A673 (cell line): ENCODE results near the gene GAS6. TPM values are rescaled to one million over a fixed set of nuclear protein-coding genes. Genes with fewer than 3 reads are reported as not detected.
"Not testable (repeated sequence)": the region's sequence is repeated elsewhere in the genome, so short reads cannot be mapped to it uniquely, and the experiment has no call there.

ENCODE experiments used
- Bru-seq: library from RNA; stranded (reverse); fragments of 400-500 nt; gene quantifications from one replicate; lab custom pipeline; 2021; lab: Mats Ljungman, UMichigan
- BruChase-seq, 2 experiments: library from RNA; stranded (reverse); fragments of 400-500 nt; gene quantifications; one replicate each; lab custom pipeline; 2021; lab: Mats Ljungman, UMichigan
- BruUV-seq: library from RNA; stranded (reverse); fragments of 400-500 nt; replicated peaks from 2 replicates; lab custom pipeline; 2021; lab: Mats Ljungman, UMichigan
- CTCF ChIA-PET: fragments of 300-600 bp; sonication (Branson Sonifier 250); formaldehyde crosslinking; loops from one replicate; lab custom pipeline; 2022; ENCODE audit warnings: antibody characterized with exemption; lab: Charles Lee
- POLR2A ChIA-PET: fragments of 300-600 bp; sonication (Branson Sonifier 250); formaldehyde crosslinking; loops from one replicate; lab custom pipeline; 2022; ENCODE audit warnings: antibody characterized with exemption; ENCODE audit not compliant: low non-redundant PET; lab: Charles Lee
- DNase-seq: peaks from one replicate; pipeline ENCODE4 v3.0.0-alpha.2; 2015; ENCODE audit warnings: low spot score
- H3K27ac ChIP-seq: fragments of 200-600 bp; sonication (generic); 2 replicates; pipeline ENCODE4 v1.5.1; 2016; ENCODE audit warnings: mixed run types, low read depth, mild to moderate bottlenecking, mixed read lengths, antibody characterized with exemption, low read length; ENCODE audit not compliant: poor library complexity, severe bottlenecking
- H3K27me3 ChIP-seq: fragments of 200-600 bp; sonication (generic); replicated peaks from 2 replicates; pipeline ENCODE4 v1.6.1; 2017; ENCODE audit warnings: mixed run types, low read depth, mild to moderate bottlenecking, mixed read lengths, antibody characterized with exemption, low read length; ENCODE audit not compliant: insufficient read depth, poor library complexity
- H3K36me3 ChIP-seq: fragments of 200-600 bp; sonication (generic); 2 replicates; pipeline ENCODE4 v1.6.1; 2016; ENCODE audit warnings: mixed run types, mild to moderate bottlenecking, mixed read lengths, antibody characterized with exemption, low read length; ENCODE audit not compliant: insufficient read depth, poor library complexity, severe bottlenecking
- H3K4me1 ChIP-seq: fragments of 200-600 bp; sonication (generic); 2 replicates; pipeline ENCODE4 v1.6.1; 2017; ENCODE audit warnings: mixed run types, mild to moderate bottlenecking, mixed read lengths, antibody characterized with exemption, low read length; ENCODE audit not compliant: insufficient read depth, poor library complexity, severe bottlenecking
- H3K4me3 ChIP-seq: fragments of 200-600 bp; sonication (generic); 2 replicates; pipeline ENCODE4 v1.5.1; 2016; ENCODE audit warnings: low read depth, mixed run types, mild to moderate bottlenecking, mixed read lengths, low read length; ENCODE audit not compliant: poor library complexity, severe bottlenecking
- H3K9me3 ChIP-seq: fragments of 200-600 bp; sonication (generic); 2 replicates; pipeline ENCODE4 v1.6.1; 2016; ENCODE audit warnings: mixed run types, low read depth, mild to moderate bottlenecking, mixed read lengths, antibody characterized with exemption, low read length; ENCODE audit not compliant: poor library complexity, severe bottlenecking
- EZH2 ChIP-seq: fragments of 200-600 bp; sonication (generic); IDR thresholded peaks from 2 replicates; pipeline ENCODE4 v1.6.1; 2017; ENCODE audit warnings: borderline replicate concordance, low read depth, mild to moderate bottlenecking, mixed read lengths, antibody characterized with exemption, low read length; ENCODE audit not compliant: poor library complexity, severe bottlenecking
- intact Hi-C: fragments of 100-400 bp; cut with micrococcal nuclease; formaldehyde crosslinking; loops from one replicate; pipeline ENCODE4 v1.10.0; 2022; ENCODE audit not compliant: unreplicated experiment
- long read RNA-seq: library from polyadenylated mRNA; stranded (forward); transcript quantifications from one replicate; pipeline ENCODE4 v2.0.0, GENCODE V29; 2022
- total RNA-seq: library from RNA; stranded (reverse); gene quantifications from 2 replicates; pipeline ENCODE4 v1.2.3, GENCODE V29; 2021
- TF ChIP-seq, protein P1 (sequence below): fragments of 300-800, 200-600 bp; sonication (generic); conservative IDR thresholded peaks from 2 replicates; pipeline ENCODE4 v1.5.1; 2017; ENCODE audit warnings: low read depth, mild to moderate bottlenecking, antibody characterized with exemption, low read length, moderate library complexity, mixed read lengths

Gene GAS6
- total RNA-seq (0.67 and 0.79 TPM in 2 replicates), Bru-seq, nascent RNA (percentile 16 among the genes with signal in this experiment), BruChase-seq, experiment 1, labeled RNA remaining after a 2-hour chase (percentile 23 among the genes with signal in this experiment), BruChase-seq, experiment 2, labeled RNA remaining after a 6-hour chase (percentile 20 among the genes with signal in this experiment)
- long read RNA-seq, partial matches to known transcripts = 1 of 5 reads
- long read RNA-seq, other reads (novel, unspliced or antisense) = 0 of 5 reads

DNA sequence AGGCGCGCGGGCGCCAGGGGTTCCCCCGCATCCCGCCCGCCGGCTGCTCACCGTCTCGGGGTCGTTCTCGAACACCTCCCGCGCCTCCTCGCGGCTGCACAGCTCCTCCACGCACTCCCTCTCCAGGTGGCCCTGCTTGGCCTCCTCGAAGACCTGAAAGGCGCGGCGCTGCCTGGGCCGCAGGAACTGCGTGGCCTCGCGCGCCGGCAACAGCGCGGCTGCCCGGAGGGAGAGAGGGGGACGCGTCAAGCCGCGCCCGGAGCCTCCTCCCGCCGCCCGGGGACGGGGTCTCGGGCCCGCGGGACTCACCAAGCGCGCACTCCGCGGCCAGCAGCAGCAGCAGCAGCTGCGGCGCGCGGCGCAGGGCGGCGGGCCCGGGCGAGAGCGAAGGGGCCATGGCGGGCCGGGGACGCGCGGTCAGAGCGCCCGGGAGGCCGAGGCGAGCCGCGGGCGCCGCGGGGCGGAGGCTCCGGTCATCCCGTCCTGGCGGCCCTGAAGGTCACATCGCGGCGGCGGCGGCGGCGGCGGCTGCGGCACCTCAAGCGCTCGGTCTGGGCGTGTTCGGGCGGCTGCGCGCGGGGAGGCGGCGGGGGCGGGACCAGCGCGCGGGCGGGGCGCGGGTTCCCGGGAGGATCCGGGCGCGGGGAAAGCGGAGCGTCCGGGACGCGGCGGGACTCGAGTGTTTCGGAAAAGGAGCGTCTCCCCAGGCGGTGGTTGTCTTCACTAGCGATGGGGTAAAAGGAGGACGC is at the start of gene GAS6:
GAS6 (minus strand) TSS at position 553 of the 749 bp plus-strand sequence; CDS start at position 397, 156 bp downstream.
- no peaks in the 10 kb centered on the region for H3K9me3 ChIP-seq
- POLR2A ChIA-PET = no interaction called here
- H3K27me3 ChIP-seq = peaks cover 46% of the 10 kb centered on the region
- BruUV-seq = no TSS peak
- TF ChIP-seq, protein P1, sequence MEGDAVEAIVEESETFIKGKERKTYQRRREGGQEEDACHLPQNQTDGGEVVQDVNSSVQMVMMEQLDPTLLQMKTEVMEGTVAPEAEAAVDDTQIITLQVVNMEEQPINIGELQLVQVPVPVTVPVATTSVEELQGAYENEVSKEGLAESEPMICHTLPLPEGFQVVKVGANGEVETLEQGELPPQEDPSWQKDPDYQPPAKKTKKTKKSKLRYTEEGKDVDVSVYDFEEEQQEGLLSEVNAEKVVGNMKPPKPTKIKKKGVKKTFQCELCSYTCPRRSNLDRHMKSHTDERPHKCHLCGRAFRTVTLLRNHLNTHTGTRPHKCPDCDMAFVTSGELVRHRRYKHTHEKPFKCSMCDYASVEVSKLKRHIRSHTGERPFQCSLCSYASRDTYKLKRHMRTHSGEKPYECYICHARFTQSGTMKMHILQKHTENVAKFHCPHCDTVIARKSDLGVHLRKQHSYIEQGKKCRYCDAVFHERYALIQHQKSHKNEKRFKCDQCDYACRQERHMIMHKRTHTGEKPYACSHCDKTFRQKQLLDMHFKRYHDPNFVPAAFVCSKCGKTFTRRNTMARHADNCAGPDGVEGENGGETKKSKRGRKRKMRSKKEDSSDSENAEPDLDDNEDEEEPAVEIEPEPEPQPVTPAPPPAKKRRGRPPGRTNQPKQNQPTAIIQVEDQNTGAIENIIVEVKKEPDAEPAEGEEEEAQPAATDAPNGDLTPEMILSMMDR = no peak
- TF ChIP-seq EZH2 = no peak
- DNase-seq = no peak
- H3K4me1 ChIP-seq = peaks cover 8% of the 10 kb centered on the region
- peak within 1 kb of the TSS; percentile 48 for H3K4me3 ChIP-seq
- no peaks in the 10 kb centered on the region for H3K36me3 ChIP-seq
- H3K27ac ChIP-seq = no peak within 1 kb of the TSS
- intact Hi-C loops = no loop called here
- CTCF ChIA-PET = no interaction called here

DNA sequence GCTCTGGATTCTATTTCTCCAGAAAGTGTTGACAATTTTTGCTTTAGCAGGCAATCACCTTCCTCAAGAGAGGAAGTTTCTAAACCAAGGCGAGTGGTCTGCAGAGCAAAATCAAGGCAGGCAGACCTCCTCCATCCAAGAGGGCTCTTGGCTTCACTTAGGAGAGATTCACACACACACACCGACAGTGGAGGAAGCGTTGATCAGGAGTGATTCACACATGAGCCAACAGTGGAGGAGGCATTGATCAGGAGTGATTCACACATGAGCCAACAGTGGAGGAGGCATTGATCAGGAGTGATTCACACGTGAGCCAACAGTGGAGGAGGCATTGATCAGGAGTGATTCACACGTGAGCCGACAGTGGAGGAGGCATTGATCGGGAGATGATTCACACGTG is 49.5 kb upstream of the GAS6 start:
- H3K27me3 ChIP-seq = peaks cover 72% of the 10 kb centered on the region
- DNase-seq, H3K9me3 ChIP-seq, intact Hi-C loops, CTCF ChIA-PET, H3K27ac ChIP-seq, H3K4me3 ChIP-seq, POLR2A ChIA-PET, BruUV-seq, H3K4me1 ChIP-seq, H3K36me3 ChIP-seq: not testable (repeated sequence)

DNA sequence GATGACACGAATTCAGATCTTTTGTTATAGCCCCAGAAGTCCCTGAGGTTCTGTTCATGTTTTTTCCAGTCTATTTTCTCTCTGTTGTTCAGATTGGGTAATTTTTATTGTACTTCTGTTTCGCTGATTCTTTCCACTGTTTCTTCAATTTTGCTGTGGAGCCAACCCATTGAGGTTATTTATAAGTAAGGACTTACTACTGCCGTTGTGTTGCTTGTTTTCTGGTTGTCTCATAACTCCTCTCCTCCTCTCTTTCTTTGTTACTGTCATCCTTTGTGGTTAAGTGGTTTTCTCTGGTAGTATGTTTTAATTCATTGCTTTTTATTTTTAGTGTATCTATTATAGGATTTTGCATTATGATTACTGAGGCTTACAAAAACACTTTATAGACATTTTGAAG is 48.7 kb upstream of the GAS6 start:
- DNase-seq = no peak
- TF ChIP-seq, protein P1 = no peak
- no peak for TF ChIP-seq EZH2
- Histone ChIP-seq H3K27me3 (peaks cover 80% of the 10 kb centered on the region), H3K4me3 (no peak overlapping the region), H3K27ac (no peak overlapping the region), H3K9me3 (no peaks in the 10 kb centered on the region), H3K36me3 (no peaks in the 10 kb centered on the region), H3K4me1 (no peaks in the 10 kb centered on the region)
- no TSS peak for BruUV-seq
- intact Hi-C loops = no loop called here
- ChIA-PET CTCF (no interaction called here), POLR2A (no interaction called here)
